Lower lobe of right lung (tissue), 2 donors: ENCODE measurements around the gene C21orf58. TPM values are rescaled to one million over a fixed set of nuclear protein-coding genes. Genes with fewer than 3 reads are reported as not detected.

Experiments
- ATAC-seq, 2 donors: fragments of 200-7000 bp; cut with Tn5 transposase; one replicate each; pipeline ENCODE4 v1.9.1; 2020 to 2022; ENCODE audit warnings: mild to moderate bottlenecking in 2 of 2, moderate library complexity in 2 of 2
- DNase-seq: peaks from one replicate; pipeline ENCODE4 v3.0.0-alpha.2; 2020
- H3K27ac ChIP-seq: fragments of 200-600 bp; one replicate; pipeline ENCODE4 v1.8.0; 2022
- H3K27me3 ChIP-seq: fragments of 200-600 bp; one replicate; pipeline ENCODE4 v1.8.0; 2022; ENCODE audit warnings: low read depth
- H3K36me3 ChIP-seq: fragments of 200-600 bp; one replicate; pipeline ENCODE4 v1.8.0; 2022; ENCODE audit warnings: mild to moderate bottlenecking
- H3K4me1 ChIP-seq: fragments of 200-600 bp; one replicate; pipeline ENCODE4 v1.8.0; 2022
- H3K4me3 ChIP-seq: fragments of 200-600 bp; one replicate; pipeline ENCODE4 v1.8.0; 2022; ENCODE audit warnings: mild to moderate bottlenecking
- H3K9me3 ChIP-seq: fragments of 200-600 bp; one replicate; pipeline ENCODE4 v1.8.0; 2022
- intact Hi-C: fragments of 100-400 bp; cut with DNase I; formaldehyde crosslinking; loops from one replicate; pipeline ENCODE4 v1.11.0; 2022
- total RNA-seq: library from RNA; stranded (reverse); fragmentation: NEBNext Ultra II Directional; extraction: Animal tissue kit (Norgen Biotek cat#: 25700); gene quantifications from one replicate; pipeline ENCODE4 v1.2.1, GENCODE V29; 2021
- TF ChIP-seq, protein P1 (sequence below): fragments of 200-600 bp; IDR thresholded peaks from one replicate; pipeline ENCODE4 v1.8.0; 2022; ENCODE audit warnings: antibody characterized with exemption, mild to moderate bottlenecking
- donor health status: DM: no; HTN: yes; CAD: no; lungs with severe emphysema.

The C21orf58 gene
- total RNA-seq, 1 donor from 2014 or later, result 9.5 TPM

DNA sequence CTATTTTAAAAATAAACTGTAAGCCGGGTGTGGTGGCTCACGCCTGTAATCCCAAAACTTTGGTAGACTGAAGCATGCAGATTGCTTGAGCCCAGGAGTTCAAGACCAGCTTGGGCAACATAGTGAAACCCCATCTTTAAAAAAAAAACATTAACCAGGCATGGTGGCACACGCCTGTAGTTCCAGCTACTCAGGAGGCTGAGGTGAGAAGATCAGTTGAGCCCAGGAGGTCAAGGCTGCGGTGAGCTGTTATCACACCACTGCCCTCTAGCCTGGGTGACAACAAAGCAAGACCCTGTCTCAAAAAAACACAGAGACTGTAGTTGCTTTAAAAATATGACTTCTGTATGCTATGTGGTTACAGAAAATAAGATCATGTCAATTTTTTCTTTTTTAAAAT is 70.8 kb downstream of the C21orf58 start:
- TF ChIP-seq, protein P1, sequence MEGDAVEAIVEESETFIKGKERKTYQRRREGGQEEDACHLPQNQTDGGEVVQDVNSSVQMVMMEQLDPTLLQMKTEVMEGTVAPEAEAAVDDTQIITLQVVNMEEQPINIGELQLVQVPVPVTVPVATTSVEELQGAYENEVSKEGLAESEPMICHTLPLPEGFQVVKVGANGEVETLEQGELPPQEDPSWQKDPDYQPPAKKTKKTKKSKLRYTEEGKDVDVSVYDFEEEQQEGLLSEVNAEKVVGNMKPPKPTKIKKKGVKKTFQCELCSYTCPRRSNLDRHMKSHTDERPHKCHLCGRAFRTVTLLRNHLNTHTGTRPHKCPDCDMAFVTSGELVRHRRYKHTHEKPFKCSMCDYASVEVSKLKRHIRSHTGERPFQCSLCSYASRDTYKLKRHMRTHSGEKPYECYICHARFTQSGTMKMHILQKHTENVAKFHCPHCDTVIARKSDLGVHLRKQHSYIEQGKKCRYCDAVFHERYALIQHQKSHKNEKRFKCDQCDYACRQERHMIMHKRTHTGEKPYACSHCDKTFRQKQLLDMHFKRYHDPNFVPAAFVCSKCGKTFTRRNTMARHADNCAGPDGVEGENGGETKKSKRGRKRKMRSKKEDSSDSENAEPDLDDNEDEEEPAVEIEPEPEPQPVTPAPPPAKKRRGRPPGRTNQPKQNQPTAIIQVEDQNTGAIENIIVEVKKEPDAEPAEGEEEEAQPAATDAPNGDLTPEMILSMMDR, result no peak
- no peaks in the 10 kb centered on the region for H3K27me3 ChIP-seq
- peaks cover 100% of the 10 kb centered on the region for H3K36me3 ChIP-seq
- DNase-seq (no peak), ATAC-seq (no peak)
- intact Hi-C loops, result no loop called here
- H3K4me3 ChIP-seq, result no peak overlapping the region
- no peaks in the 10 kb centered on the region for H3K4me1 ChIP-seq
- H3K9me3 ChIP-seq, result no peaks in the 10 kb centered on the region
- H3K27ac ChIP-seq, result no peak overlapping the region

Other genes with a start within 250 kb of the C21orf58 start
- gene COL6A2, start 225.8 kb downstream of the C21orf58 start, total RNA-seq, result 227 TPM
- gene FTCD, start 168.3 kb downstream of the C21orf58 start, total RNA-seq, result 1.5 TPM
- 8.6 TPM for gene SPATC1L, start 139.4 kb downstream of the C21orf58 start, total RNA-seq
- gene LSS, start 95.1 kb downstream of the C21orf58 start, total RNA-seq, result 91.0 TPM
- gene MCM3AP, start 38.3 kb downstream of the C21orf58 start, total RNA-seq, result 96.2 TPM
- 20.4 TPM for gene YBEY, start 37.5 kb downstream of the C21orf58 start, total RNA-seq
- gene PCNT, start 286 bp upstream of the C21orf58 start, total RNA-seq, result 36.5 TPM
- 41.0 TPM for gene DIP2A, start 135.0 kb upstream of the C21orf58 start, total RNA-seq